HG02678 (cell line): ENCODE results near the gene SPDYE3.
"Not testable (repeated sequence)": the region's sequence is repeated elsewhere in the genome, so short reads cannot be mapped to it uniquely, and the experiment has no call there.

ENCODE experiments used
- ATAC-seq: cut with Tn5 transposase; IDR thresholded peaks from one replicate; pipeline ENCODE4 v1.9.1; 2021; ENCODE audit warnings: mild to moderate bottlenecking, moderate library complexity; ENCODE audit not compliant: unreplicated experiment

The SPDYE3 gene

DNA sequence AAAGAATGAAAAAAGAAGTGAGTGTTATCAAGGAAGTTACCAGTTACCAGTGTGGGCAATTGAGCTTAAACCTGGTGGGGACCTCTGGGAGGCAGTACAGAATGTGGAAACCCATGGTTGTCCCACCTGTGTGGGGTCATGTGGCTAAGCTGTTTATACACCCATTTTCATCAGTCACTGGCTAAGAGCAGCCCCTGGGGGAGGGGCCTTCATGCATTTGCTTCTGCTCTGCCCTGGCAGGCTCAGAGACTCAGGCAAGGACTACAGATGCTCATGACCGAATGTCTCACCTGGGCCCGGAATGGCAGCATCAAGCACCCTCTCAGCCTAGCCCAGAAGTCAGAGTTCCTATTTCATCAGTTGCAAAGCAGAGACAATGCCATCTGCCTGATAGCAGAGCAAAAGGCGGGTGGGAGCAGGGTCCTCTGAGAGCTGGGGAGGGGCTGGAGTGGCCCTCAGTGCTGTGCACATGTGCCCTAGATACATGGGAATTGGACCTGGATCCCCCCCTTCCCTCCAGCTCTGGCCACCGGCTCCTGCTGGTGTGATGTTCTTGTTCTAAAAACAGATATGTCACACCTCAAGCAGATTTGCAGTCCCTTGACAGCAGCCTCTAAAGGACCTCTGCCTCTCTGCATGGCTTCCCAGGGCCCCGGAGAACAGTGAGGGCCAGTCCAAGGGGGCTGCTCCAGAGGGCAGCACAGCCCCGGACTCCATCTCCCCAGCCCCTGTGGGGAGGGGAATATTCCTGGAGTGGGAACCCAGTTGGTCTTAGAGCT lies 20.1 kb upstream of the SPDYE3 start:
- not testable (repeated sequence) for ATAC-seq

GRCh38 chr7:100288258-100288657 lies 19.2 kb upstream of the SPDYE3 start:
- ATAC-seq = not testable (repeated sequence)

- ATAC-seq = not testable (repeated sequence)
These were observed 15.3 kb upstream of the SPDYE3 start for GRCh38 chr7:100292162-100292561.

DNA sequence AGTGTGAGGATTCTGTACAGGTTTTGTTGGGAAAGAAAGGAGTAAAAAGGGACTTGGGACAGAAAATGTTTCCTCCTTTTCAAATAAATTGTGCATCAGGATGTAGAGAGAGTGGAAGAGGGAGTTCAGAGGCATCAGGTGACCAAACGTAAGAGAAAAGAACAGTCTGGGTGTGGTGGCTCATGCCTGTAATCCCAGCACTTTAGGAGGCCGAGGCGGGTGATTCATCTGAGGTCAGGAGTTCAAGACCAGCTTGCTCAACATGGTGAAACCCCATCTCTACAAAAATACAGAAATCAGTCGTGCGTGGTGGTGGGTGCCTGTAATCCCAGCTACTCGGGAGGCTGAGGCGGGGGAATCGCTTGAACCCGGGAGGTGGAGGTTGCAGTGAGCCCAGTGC lies 12.2 kb upstream of the SPDYE3 start:
- not testable (repeated sequence) for ATAC-seq

DNA sequence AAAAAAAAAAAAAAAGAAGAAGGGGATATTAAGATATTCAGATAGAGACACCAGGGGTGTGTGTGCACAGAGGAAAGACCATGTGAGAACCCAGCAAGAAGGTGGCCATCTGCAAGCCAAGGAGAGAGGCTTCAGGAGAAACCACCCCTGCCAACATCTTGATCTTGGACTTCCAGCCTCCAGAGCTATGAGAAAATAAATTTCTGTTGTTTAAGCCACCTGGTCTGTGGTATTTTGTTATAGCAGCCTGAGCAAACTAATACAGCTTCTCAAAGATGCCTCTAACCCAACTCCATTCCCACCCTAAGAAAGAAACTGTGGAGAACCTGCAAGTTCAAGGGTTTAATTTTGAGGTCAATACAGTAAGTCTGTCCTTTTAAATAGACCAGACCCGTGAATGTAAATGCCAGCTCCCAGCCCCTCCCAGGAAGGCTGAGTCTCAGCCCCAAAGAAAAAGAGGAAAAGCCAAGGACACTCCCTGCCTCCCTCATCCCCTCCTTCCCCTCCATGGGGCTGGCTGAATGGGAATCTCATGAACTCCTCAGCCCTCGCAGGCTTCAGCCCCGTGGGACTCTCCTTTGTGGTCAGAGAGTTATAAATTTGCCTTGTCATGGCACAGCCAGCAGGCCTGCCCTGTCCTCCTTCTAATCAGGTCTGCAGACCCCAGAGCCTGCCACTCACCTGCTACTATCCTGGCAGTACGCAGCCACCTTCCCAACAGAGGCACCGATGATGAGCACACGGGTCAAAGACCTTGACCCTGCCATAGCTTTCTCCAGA lies 9.5 kb upstream of the SPDYE3 start:
- ATAC-seq = not testable (repeated sequence)

GRCh38 chr7:100298632-100298895 lies 8.9 kb upstream of the SPDYE3 start:
- not testable (repeated sequence) for ATAC-seq

GRCh38 chr7:100304526-100304925 lies 3.0 kb upstream of the SPDYE3 start:
- ATAC-seq = not testable (repeated sequence)

- not testable (repeated sequence) for ATAC-seq
These were observed 10.8 kb downstream of the SPDYE3 start for GRCh38 chr7:100318329-100318728.

DNA sequence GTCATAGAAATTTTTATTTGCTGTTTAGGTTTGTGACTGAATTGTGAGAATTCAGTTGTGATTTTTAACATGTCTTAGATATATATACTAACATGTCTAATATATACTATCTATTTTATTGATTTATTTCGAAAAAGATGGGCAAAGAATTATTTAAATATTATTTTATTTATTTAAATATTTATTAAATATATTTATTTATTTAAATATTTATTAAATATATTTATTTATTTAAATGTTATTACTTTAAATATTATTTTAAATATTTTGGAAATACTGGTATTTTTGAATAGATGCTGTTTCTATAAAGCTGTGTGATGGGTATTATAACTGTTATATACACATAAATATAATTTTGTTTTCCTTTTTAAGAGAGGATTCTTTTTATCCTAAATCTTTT lies 14.1 kb downstream of the SPDYE3 start:
- ATAC-seq = not testable (repeated sequence)

DNA sequence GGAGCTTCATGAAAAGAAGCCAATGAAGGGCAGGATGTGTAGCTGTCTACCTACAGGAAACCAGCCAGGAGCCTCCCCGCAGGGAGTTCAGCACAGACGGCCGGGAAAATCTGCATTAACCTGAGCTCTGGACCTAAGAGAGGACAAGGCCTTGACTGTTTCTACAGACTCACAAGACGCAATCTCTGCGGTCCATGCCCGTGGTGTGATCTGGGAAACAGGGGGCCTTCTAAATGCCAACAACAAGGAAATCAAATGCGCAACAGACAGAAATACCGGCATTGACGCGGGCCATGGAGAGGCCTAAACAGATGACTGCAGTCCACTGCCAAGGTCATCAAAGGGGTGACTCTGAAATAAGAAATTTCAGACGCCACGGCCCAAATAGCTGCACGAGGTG lies 16.7 kb downstream of the SPDYE3 start:
- ATAC-seq = not testable (repeated sequence)

- not testable (repeated sequence) for ATAC-seq
These were observed 18.2 kb downstream of the SPDYE3 start for GRCh38 chr7:100325671-100326070.

- ATAC-seq = not testable (repeated sequence)
These were observed 19.4 kb downstream of the SPDYE3 start for GRCh38 chr7:100326914-100327313.

GRCh38 chr7:100335566-100336466 lies 28.3 kb downstream of the SPDYE3 start:
- ATAC-seq = peak; percentile 97

DNA sequence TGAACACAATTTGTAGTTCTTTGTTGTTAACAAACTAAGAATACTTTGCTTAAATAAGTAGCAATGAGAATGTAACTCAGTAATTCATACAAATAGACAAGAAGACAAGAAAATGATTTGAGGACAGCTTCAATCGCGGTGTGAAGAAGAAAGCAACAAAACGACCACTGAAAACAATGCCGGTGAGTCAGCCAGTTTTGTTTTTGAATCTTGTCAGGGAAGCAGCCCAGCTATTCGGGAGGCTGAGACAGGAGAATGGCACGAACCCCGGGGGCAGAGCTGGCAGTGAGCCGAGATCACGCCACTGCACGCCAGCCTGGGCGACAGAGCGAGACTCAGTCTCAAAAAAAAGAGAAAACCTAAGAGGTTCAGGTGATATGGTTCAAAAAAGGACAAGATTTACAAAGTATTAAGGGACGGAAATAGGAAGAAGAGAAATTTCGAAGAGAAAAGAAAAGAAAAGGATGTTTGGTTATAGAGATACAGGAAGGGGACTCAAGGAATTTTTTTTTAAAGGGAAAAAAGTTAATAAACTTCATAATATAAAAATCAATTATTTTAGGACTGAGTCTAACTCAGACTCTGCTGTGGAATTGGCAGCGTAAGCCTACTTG lies 30.7 kb downstream of the SPDYE3 start:
- ATAC-seq = not testable (repeated sequence)

- ATAC-seq = not testable (repeated sequence)
These were observed 33.8 kb downstream of the SPDYE3 start for GRCh38 chr7:100341286-100341685.

GRCh38 chr7:100342765-100343164 lies 35.3 kb downstream of the SPDYE3 start:
- ATAC-seq = no peak

DNA sequence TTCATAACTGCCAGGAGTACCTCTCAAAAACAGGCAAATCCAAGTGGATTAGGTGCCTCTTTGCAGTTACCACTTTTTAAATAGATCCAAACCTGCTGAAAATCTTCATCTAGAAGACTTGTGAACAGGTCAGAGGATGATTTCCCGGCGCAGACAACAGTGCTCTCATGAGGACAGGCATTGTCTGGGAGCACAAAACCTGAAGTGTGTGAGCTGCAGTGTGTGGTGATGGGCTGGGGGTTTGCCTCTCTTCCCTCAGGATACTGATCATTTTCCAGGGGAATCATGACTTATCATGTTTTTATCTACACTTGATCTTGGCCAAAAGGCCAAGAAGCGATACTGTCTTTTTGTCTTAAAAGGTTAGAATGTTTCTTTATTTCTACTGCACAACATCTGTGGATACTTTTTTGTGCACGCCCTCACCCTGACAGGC lies 36.6 kb downstream of the SPDYE3 start:
- ATAC-seq = not testable (repeated sequence)

DNA sequence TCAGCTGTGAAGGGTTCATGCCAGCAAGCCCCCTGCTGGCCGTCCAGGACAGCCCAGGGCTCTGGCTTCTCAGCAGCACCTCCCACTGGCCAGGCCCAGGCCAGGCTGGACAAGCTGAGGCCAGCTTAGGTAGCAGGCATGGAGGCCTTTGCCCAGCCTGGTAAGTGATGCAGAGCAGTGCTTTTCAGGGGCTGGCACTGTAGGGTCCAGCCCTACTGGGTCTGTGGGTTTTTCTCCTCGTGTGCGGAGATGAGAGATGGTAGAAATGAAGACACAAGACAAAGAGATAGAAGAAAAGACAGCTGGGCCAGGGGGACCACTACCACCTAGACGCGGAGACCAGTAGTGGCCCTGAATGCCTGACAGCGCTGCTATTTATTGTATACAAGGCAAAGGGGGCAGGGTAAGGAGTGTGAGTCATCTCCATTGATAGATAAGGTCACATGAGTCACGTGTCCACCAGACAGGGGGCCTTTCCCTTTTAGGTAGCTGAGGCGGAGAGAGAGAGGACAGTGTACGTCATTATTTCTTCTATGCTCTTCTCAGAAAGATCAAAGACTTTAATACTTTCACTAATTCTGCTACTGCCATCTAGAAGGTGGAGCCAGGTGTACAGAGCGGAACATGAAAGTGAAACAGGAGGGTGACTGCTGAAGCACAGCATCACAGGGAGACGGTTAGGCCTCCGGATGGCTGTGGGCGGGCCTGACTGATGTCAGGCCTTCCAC lies 37.2 kb downstream of the SPDYE3 start:
- ATAC-seq = peak; percentile 83

GRCh38 chr7:100345288-100345672 lies 37.8 kb downstream of the SPDYE3 start:
- peak; percentile 37 for ATAC-seq

DNA sequence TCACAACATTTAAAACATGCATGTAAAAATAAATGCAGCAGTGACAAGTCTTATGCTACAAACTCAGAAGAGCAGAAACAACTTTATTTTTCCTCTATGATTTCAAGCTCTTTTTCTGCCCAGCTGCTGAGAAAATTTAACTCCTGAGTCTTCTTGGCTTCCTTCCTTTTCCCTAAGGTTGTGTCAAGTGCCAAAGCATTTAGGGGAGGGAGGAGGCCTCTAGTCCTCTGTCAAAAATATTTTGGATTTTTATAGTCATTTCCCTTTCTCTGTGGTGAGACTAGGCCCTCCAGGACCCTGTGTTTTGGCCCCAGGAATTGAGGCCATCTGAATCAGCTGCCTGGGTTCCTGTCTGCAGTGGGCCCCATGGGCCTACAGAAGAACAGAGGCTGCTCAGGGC lies 39.4 kb downstream of the SPDYE3 start:
- no peak for ATAC-seq
